ENCODE measurements around the gene FXYD7.

Gene FXYD7

DNA sequence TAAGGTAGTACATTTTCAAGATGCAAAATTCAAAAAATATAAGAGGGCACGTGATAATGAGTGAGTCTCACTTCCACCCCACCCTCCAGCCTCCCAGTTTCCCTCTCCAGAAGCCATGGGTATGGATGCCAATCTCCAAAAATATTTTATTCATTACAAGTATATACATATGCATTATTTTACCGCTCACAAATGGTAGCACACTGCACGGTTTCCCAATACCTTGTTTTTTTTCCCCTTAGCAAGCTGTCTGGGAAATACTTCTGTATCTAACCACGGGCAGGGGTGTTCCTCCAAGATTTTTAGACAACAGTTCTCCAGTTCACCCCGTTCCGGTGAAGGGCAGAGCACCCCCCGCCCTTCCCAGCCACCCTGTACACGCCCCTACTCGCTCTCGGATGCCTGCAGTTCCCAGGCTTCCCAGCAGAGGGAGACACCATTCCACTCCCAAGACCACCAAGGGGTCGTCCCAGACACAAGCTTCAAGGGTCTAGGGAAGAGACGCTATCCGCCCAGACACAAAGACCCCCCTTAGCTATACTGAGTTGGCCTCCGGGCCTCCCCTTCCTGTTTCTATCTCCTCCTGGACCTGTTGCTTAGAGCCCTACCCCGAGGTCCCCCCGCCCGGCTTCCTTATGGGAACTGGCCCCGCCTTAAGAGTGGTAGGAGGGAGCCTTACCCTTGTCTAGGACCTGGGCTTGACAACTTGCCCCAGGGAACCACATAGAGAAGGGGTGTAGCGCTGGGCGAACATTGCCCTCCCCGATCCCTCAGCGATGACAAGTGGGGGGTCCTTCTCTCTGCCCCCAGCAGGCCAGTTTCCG is 28.5 kb upstream of the FXYD7 start:
- H3K27ac ChIP-seq = no peak overlapping the region; the same call in 1 of the 2 replicates
- TF ChIP-seq, protein P1, sequence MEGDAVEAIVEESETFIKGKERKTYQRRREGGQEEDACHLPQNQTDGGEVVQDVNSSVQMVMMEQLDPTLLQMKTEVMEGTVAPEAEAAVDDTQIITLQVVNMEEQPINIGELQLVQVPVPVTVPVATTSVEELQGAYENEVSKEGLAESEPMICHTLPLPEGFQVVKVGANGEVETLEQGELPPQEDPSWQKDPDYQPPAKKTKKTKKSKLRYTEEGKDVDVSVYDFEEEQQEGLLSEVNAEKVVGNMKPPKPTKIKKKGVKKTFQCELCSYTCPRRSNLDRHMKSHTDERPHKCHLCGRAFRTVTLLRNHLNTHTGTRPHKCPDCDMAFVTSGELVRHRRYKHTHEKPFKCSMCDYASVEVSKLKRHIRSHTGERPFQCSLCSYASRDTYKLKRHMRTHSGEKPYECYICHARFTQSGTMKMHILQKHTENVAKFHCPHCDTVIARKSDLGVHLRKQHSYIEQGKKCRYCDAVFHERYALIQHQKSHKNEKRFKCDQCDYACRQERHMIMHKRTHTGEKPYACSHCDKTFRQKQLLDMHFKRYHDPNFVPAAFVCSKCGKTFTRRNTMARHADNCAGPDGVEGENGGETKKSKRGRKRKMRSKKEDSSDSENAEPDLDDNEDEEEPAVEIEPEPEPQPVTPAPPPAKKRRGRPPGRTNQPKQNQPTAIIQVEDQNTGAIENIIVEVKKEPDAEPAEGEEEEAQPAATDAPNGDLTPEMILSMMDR (conservative IDR thresholded peaks at IDR 0.05) = peak; percentile 96
- no peak for TF ChIP-seq ZFX (IDR thresholded peaks at IDR 0.05)

DNA sequence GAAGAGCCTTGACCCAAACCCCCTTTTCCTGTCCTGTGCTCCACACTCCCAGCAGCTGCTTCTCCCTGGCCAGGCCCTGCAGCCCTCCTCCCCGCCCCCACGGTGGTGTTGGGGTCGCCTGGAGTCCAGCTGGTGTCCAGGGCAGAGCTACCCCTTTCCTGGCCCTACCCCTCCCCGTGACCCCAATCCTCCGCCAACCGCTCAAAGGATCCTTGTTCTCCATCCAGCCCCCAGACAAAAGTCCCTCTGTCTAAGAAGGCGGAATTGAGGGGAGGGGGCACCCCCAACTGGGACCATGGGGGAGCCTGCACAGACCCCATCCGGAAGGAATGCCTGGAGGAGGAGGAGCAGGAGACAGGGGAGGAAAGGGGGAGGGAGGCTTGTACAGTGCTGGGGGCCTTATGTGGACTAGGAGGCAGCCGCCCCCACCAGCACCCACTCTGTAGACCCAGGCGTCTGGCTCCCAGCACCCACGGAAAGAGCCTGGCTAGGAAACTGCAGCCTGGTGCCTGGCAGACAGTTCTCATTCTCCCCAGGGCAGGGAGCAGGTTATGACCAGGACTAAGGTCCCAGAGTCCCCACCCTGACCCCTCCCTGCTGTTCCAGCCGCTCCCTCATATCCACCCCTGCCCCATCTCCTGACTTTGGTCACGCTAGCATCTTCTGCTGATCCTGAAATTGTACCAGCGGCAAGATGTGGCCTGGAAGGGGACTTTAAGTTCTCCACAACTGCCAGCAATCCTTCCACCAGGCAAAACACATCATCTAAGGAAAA is 27.7 kb upstream of the FXYD7 start, which contains the start of gene FXYD3:
Gene FXYD3, plus strand, starts transcription at position 647 of the 775 bp plus-strand sequence. CDS start 3,554 bp downstream, outside the sequence.
- TF ChIP-seq, protein P1 (conservative IDR thresholded peaks at IDR 0.05) = no peak
- H3K27ac ChIP-seq = peak within 1 kb of the TSS; percentile 43

DNA sequence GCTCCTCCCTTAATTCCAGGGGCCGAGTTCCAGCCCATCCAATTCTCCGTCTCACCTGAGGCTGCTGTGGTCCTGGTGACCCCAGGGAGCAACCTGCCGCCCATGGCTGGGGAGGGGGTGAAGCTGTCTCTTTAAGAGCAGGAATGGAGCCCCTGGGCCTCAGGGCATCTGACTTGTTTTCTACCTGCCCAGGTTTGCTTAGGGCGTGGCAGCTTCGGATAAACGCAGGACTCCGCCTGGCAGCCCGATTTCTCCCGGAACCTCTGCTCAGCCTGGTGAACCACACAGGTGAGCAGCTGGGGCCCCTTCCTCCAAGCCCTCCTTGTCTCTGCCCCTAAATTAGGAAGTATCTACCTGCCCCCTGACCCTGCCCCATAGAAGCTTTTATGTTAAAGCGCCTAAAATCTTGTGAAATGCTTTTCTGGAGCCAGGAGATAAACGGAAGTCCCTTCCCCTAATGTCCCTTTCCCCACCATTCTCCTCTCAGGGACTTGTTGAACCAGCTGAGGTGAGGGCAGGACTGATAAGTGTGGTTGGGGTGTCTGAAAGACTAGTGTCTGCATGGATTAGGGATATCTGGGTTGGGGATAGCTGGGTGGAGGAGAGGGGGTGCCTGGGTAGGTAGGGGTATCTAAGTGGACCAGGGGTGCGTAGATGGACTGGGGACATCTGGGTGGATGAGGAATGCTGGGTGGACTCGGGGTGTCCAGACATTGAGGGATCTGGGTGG is 26.8 kb upstream of the FXYD7 start:
- H3K27ac ChIP-seq = peak overlapping the region; percentile 43
- TF ChIP-seq ZFX (IDR thresholded peaks at IDR 0.05) = no peak
- TF ChIP-seq, protein P1 (conservative IDR thresholded peaks at IDR 0.05) = no peak

DNA sequence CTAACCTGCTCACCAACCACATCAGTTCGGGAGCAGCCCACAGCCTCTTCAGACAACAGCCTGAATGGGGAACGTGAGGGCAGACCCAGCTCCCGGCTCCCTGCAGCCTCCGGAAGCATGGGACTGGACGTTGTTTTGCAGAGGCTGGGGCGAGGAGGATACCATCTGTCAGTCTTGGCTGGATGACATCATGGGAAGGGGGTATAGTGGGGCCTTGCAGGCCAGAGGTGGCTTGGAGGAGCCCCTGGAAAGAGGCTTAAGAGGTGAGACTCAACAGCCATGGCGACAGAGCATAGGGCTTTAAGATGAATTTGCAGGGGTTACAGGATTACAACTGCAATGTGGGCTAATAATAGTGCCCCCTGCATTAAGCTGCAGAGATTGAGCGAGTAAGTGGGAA is 25.9 kb upstream of the FXYD7 start:
- H3K27ac ChIP-seq = peak overlapping the region; percentile 43; the same call in 1 of the 2 replicates
- TF ChIP-seq, protein P1 (conservative IDR thresholded peaks at IDR 0.05) = no peak
- no peak for TF ChIP-seq ZFX (IDR thresholded peaks at IDR 0.05)

DNA sequence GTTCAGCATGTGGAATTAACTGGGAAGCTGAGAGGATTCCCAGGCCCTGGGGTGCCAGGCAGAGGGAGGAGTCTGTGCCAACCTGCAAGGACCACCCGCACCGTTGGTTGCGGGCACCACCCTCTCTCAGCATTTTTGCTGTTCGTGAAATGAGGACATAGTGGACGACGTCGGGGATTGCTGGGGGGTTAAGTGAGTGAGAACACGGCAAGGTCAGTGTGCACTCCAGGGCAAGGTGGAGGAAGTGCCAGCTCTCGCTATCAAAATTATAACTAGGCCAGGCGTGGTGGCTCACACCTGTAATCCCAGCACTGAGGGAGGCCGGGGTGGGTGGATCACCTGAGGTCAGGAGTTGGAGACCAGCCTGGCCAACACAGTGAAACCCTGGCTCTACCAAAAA is 25.3 kb upstream of the FXYD7 start:
- H3K27ac ChIP-seq = no peak overlapping the region; the same call in 1 of the 2 replicates
- TF ChIP-seq, protein P1 (conservative IDR thresholded peaks at IDR 0.05) = no peak
- TF ChIP-seq ZFX (IDR thresholded peaks at IDR 0.05) = no peak

DNA sequence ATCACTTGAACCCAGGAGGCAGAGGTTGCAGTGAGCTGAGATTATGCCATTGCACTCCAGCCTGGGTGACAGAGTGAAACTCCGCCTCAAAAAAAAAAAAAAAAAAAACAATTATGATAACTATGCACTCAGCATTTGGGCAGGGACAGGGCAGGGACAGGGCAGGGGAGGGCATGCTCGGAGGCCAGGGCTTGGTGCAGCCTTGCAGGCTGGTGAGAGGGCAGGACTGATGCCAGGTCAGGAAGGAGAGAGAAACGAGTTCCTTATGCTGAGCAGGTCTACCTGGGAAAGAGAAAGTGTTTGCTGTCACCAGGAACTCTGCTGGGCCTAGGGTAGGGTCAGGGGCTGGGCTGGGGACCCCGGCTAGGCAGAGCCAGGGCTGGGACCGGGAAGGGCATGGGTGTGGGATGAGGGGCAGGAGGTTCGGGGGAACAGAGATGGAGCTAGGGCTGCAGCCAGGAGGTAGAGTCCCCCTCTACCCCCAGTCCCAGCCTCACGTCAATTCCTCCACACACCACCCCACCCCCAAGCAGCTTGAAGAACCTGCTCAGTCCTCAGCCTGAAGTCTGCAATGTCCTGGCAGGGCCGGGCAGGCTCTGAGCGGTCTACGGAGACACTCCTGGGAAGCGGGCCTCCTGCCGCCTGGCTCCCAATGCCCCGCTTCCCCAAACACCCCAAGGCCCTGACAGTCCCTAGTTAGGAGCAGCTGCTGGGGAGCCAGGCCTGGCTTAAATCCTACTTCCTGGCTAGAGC is 24.6 kb upstream of the FXYD7 start:
- TF ChIP-seq, protein P1 (conservative IDR thresholded peaks at IDR 0.05) = no peak
- TF ChIP-seq ZFX (IDR thresholded peaks at IDR 0.05) = no peak
- peak overlapping the region; percentile 8; the same call in 1 of the 2 replicates for H3K27ac ChIP-seq

Measured in C4-2B (cell line).